HG03520 (cell line): Measurements from ENCODE around the gene RHOA.
"Not testable (repeated sequence)": the region's sequence is repeated elsewhere in the genome, so short reads cannot be mapped to it uniquely, and the experiment has no call there.

Experiments
- ATAC-seq: cut with Tn5 transposase; IDR thresholded peaks from one replicate; pipeline ENCODE4 v1.9.1; 2021; ENCODE audit warnings: mild to moderate bottlenecking, moderate library complexity; ENCODE audit not compliant: unreplicated experiment

Gene RHOA

DNA sequence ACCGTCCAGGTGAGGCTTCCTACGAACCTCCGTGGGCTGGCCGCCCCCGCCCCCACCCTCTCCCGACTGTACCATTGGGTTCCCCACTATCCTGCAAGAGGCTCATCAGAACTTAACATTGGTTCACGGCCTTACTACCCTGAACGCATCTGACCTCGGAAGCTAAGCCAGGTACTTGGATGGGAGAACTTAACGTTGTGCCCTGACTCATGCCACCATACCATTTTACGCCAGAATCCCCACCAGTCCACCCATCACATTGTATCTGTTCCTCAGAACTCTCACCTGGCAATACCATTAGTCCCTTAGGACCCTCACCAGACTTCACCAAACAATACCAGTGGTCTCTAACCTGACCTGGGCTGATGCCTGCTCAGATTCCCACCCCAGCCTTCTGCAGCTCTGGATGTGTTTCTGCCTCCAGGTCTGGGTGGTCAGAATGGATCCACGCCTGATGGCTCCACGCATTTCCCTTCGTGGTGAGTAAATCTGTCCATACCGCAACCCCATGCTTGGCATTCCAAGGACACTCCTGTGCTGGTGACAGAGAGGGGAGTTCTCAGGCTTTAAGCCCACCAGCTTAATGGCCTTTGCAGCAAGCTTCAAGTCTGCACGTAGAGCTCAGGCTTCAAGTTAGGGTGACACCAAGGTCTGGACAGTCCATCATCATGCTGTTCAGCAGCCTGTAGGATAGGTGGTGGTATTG, 1.0 kb upstream of the RHOA start:
- ATAC-seq: no peak

GRCh38 chr3:49411535-49411967, 225 bp downstream of the RHOA start:
- peak; percentile 13 for ATAC-seq

DNA sequence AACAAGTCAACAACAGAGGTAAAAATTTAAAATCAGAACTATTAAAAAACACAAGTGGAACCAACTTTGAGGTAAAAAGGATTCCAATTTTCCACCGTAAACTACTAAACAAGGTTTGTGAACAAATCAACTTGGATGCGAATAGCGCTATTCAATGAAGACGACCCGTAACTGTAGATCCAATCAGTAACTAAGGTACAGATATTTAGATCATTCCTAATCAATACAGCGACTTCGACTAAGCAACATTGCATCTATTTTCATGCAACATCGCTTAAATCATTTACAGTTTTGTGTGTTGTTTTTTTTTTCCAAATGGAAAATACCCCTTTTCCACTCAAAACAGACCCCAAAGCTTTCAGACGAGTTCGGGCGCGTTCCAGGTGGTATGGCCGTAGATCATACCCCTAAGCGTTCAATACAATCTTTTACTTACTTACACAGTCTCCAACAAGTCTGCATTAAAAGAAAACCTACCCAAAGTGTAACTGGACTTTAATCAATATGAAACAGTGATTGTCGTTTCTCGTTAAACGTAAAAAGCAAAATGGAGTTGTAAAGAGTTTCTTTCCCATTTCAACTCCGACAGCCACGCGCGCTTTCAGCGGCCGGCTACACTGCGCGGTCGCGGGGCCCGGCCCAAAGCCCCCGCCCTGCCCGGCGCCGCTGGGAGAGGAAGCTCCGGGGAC, 786 bp downstream of the RHOA start:
- ATAC-seq: no peak

DNA sequence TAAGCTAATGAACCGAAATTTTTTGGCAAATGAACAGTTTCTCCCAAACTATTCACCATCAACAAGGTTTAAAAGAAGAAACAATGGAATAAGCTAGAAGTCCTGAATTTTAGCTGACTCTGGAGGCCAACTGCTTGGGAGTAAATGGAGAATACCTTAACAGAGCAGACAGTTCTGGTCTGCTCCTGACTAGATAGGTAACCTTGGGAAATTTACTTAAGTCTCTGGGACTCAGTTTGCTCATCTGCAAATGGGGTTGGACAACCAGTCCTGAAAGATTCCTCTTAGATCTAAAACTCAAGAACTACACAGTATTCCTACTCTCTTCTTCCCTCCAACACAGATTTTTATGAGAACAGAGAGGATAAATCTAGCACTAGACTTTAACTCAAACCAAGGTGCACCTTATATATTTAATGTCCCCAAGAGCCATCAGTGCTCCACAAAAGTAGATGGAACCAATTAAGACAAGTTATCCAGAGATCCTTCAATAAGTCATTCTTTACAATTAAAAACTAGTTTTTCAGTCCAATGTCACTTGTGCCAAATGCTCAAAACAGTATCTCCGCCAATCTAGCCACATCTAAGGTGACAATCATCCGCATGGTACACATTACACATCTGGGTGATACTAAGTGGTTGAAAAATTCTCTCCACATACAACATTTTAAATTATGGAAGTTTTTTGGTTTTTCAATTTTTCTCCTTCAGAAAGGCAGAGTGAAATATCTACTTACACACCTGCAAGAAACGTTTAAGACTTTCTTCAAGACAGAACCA, 1.5 kb downstream of the RHOA start:
- ATAC-seq: no peak

- no peak for ATAC-seq
These were observed 4.9 kb downstream of the RHOA start for GRCh38 chr3:49406571-49407565.

GRCh38 chr3:49405570-49405969, 6.2 kb downstream of the RHOA start:
- ATAC-seq: not testable (repeated sequence)

DNA sequence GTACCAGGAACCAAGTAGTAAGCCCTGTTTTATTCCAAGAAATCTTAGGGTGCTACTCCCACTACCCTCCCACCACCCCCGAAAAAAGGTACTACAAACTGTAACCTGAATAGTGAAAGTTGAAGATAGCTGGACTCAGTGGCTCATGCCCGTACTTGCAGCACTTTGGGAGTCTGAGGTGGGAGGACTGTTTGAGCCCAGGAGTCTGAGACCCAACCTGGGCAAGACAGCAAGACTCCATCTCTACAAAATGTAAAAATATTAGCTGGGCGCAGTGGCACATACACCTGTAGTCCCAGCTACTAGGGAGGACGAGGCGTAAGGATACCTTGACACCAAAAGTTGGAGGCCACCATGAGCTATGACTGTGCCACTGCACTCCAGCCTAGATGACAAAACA, 7.9 kb downstream of the RHOA start:
- no peak for ATAC-seq

GRCh38 chr3:49401766-49402165, 10.0 kb downstream of the RHOA start:
- ATAC-seq: no peak

GRCh38 chr3:49399461-49399860, 12.3 kb downstream of the RHOA start:
- no peak for ATAC-seq

DNA sequence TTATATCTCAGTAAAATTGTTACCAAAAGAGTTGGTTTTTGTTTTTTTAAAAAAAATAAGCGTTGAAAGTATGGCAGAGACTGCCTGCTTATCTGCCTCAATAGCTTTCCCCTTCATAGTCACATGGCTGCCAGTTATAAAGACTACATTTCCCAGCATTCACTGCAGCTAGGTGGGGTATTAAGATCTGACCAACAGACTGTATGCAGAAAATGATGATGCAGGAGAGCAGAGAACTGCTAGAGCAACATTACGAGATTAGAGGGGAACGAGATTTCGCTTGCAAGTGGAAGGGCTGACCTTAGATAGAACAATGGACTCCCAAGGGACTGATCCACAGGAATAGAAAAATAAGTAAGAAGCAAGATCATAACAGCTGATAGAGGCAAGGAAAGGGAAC, 14.3 kb downstream of the RHOA start:
- no peak for ATAC-seq

- not testable (repeated sequence) for ATAC-seq
These were observed 20.5 kb downstream of the RHOA start for GRCh38 chr3:49391310-49391709.

DNA sequence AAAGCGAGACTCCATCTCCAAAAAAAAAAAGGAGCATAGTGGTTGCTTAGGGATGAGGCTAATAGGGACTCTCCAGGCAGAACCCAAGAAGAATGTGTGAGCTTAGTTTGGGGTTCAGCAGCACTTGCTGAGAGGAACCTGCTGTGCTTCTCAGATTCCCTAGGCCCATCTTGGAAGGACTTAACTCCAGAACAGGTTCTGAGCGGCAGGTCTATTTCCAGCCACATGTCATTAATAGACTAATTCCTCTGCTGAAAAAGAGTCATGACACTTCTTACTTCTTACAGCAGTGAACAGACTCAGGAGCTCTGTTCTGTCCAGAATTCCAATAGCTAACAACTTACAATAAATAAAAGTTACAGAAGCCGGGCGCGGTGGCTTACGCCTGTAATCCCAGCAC, 22.5 kb downstream of the RHOA start:
- ATAC-seq: no peak

- no peak for ATAC-seq
These were observed 23.4 kb downstream of the RHOA start for GRCh38 chr3:49388289-49388820.

GRCh38 chr3:49387721-49388120, 24.1 kb downstream of the RHOA start:
- ATAC-seq: no peak

- no peak for ATAC-seq
These were observed 25.6 kb downstream of the RHOA start for GRCh38 chr3:49386056-49386756.

DNA sequence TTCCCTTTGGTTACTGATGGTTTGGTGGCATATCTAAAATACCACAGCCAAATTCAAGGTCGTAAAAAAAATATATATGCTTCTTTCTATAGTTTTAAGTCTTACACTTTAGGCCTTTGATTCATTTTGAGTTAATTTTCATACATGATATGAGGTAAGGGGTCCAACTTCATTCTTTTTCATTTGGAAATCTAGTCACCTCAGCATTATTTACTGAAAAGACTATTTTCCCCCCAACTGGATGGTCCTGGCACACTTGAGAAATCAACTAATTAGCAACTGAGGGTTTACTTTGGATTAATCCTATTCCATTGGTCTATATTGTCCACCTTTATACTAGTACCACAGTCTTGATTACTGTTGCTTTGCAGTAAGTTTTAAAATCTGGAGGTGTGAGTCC, 26.2 kb downstream of the RHOA start:
- no peak for ATAC-seq

- ATAC-seq: no peak
These were observed 28.4 kb downstream of the RHOA start for GRCh38 chr3:49383387-49383786.

GRCh38 chr3:49378249-49378895, 33.4 kb downstream of the RHOA start:
- no peak for ATAC-seq

- ATAC-seq: no peak
These were observed 34.3 kb downstream of the RHOA start for GRCh38 chr3:49377483-49377882.
